NCI-H345 treated with DMSO at 0.1 percent for 48 hours (cell line): ENCODE results near the gene RBM33.

Source experiments
- DNase-seq: peaks from one replicate; lab custom pipeline; 2025; ENCODE audit not compliant: unreplicated experiment; lab: John Stamatoyannopoulos, UW

Gene RBM33

DNA sequence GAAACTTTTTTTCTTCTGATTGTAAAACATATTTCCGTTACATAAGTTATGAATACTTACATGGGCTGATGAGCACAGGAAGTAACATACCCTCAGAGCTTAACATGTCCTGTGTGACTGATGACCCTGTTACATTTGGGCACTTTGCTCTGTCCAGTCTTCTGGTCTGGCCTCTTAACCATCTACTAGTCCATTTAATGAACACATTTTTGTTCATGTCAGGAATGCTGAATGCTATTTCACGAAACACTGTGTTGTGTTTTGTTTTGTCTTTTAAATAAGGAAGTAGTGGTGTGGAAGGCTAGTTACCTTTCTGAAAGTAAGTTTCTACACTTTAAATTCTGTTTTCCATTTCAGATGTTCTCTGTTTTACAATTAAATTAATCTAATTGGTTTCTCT is 77.7 kb downstream of the RBM33 start:
- no peak for DNase-seq

- DNase-seq = no peak
Observed at GRCh38 chr7:155722936-155723335, 78.5 kb downstream of the RBM33 start.

- DNase-seq = no peak
Observed at GRCh38 chr7:155724327-155725005, 80.0 kb downstream of the RBM33 start.

GRCh38 chr7:155725006-155725355 is 80.5 kb downstream of the RBM33 start:
- no peak for DNase-seq

DNA sequence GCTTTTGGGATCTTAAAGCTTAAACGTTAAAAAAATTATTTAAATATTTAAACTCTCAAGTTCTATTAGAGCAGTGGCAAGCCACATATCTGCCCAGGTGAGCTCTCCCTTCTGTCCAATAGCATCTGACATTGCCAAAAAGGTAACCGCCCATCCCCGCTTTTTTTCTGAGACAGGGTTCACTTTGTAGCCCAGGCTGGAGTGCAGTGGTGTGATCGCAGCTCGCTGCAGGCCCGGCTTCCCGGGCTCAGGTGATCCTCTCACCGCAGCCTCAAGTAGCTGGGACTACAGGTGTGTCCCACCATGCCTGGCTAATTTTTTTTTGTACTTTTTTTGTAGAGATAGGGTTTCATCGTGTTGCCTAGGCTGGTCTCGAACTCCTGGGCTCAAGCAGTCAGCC is 83.2 kb downstream of the RBM33 start:
- no peak for DNase-seq

DNA sequence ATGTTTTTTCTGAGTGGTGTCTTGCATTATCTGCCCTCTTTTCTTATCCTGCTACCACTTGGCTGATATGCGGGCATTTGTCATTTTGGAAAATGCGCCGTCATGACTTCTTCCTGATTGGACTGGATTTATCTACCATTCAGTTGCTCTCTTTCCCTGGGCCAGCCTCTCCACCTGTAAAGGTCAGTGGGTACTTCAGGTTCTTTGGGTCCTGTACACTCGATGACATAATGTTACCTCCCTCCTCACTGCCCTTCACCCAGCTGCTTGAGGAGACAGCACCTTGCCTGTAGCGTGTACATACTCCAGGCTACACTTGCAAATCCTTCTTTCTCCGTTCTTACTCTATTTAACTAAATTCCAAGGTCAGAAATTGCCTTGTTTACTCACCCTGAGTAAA is 83.7 kb downstream of the RBM33 start:
- no peak for DNase-seq

DNA sequence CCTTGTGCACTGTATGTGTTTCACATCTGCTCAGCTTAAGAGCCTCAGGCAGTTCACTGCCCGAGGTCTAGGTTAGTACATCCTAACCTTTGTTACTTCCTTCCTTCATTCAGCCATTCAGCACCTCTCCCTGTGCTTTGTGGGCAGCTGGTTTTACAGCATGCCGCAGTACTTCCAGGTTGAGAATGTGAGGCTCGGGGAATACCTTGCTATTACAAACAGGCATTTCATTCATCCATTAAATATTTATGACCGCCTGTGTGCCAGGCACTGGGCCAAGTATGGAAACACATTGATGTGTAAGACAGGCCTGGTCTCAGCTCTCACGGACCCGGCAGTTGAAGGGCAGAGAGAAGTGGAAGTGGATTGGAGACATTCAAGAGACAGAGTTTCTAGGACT is 85.4 kb downstream of the RBM33 start:
- no peak for DNase-seq

DNA sequence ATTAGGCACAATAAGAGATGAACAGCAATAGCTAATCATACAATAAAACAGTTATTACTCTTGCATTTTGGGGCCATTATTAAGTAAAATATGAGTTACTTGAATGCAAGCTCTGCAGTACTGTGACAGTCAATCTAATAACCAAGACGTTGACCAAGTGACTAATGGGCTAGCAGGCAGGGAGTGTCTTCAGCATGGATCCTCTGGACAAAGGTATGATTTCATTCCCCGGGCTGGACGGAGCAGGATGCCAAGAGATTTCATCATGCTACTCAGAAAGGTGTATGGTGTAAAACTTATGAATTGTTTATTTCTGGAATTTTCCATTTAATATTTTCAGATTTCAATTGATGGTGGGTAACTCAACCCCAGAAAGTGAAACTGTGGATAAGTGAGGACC is 86.9 kb downstream of the RBM33 start:
- no peak for DNase-seq

DNA sequence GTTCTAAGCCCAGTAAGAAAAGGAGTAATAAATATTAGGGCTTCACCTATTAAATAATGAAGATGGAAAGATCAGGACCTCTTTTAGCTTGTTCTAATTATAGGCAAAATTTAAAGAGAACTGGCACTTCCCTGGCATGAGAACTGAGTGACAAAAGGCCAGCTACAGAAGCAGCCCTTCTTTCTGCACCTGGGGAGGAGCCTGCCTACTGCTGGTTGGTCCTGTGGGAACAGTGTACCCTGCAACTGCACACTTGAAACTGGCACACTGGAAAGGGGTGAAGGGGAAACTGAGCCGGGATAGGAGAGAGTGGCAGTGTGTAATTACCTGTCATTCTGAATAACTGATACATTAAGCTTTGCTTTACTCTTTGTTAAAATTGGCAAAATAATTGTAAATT is 87.4 kb downstream of the RBM33 start:
- DNase-seq = no peak

DNA sequence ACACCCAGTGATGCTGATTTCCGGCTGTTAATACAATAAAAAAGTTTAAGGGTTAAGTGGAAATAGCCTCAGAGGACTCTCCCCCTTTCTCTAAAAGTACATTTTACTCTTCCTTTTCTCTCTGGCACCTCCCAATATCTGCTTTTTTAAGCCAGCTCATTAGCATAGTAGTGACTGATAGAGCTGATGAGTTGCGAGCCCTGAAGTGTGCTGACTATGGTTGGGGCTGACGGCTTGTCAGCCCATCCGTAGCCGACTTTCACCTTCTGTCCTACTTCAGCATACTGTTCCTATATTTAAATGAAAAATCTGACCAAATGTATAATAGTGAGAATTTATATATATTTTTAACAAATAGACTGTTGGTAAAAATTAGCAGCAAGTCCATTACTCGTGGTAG is 87.8 kb downstream of the RBM33 start:
- DNase-seq = no peak

DNA sequence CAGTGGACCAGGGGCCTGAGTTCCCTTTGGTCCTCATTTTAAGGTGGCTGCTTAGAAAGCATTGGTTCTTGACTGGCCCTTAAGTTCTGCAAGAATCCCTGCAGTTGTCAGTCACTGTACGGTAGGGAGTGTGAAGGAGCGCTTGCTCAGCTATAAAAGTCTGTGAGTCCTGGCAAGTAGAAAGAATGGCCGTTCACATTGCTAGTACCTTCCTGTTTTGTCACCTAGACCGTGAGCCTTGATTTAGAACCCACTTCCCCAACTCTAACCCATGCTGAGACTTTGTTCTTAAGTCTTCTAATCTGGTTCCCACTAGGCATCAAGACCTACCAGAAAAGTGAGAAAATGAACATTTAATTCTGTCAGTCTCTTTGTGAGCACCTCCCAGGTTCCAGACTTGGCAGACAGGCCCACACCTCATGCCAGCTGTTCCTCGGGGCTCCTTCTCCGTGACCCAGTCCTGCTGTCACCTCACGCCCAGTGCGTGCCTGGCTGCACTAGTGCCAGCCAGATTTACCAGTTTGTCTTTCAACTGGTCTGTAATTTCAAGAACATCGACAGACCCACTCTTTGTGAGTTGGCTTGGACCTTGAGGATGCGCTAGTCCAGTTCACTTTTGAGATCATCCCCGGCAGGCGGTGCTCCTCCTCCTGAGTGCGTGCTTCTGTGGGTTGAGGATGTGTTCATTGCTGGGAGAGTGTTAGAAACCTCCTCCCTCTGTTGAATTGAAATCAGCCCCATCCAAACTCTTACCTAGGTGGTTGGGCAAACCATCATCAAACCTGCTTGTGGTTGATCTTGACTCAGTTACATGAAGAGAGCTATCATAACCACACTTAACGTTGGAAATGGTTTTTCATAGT is 89.4 kb downstream of the RBM33 start:
- DNase-seq = no peak

DNA sequence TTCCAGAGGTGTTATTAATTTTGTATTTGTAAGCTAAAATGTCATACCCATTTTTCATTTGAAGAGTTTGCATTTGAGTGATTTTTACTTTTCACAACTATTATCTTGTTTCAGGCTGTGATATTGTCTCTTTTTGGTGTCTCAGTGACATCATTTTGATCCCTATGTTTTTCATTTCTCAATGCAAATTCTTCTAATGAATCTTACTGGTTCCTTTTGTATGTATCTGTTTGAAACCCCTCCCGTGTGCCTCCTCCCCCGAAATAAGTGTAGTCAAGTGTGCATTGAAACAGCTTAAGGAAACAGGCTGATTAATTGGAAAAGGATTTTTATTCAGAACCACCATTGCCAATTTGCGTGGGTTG is 90.0 kb downstream of the RBM33 start:
- no peak for DNase-seq

DNA sequence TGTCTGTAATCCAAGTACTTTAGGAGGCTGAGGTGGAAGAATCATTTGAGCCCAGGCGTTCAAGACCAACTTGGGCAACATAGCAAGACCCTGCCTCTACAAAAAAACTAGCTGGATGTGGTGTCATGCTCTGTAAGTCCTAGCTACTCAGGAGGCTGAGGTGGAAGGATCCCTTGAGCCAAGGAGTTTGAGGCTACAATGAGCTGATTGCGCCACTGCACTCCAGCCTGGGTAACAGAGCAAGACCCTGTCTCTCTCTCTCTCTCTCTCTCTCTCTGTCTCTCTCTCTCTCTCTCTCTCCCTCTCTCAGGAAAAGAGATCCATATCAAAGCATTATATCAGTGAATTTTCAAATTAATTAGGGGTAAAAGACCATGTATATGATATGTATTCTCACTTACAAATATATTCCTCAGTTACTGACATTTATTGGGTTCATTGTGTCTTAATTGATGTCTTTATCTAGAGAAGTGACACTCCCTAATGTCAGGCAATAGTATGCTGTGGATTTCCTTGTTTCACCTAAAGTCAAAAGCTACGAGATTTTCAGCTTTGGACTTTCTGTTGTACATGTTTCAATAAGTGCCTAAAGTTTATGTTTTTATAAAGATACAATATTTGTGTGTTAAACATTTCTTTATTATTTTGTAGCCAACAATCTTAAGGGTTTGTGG is 91.1 kb downstream of the RBM33 start:
- no peak for DNase-seq

- no peak for DNase-seq
Observed at GRCh38 chr7:155737590-155737989, 93.1 kb downstream of the RBM33 start.

DNA sequence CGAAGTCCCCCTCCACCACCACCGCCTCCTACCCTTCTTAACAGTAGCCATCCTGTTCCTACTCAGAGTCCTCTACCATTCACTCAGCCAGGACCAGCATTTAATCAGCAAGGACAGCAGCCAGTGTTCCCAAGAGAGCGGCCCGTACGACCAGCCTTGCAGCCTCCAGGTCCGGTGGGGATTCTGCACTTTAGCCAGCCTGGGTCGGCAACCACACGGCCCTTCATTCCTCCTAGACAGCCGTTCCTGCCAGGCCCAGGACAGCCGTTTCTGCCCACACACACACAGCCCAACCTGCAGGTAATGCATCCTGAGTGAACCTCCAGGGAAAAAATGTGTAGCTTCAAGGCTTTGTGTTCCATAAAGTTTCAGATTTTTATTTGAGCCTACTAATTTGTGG is 93.6 kb downstream of the RBM33 start:
- DNase-seq = no peak

GRCh38 chr7:155738652-155739537 is 94.4 kb downstream of the RBM33 start:
- peak; percentile 13 for DNase-seq

GRCh38 chr7:155739538-155740143 is 95.2 kb downstream of the RBM33 start:
- no peak for DNase-seq

DNA sequence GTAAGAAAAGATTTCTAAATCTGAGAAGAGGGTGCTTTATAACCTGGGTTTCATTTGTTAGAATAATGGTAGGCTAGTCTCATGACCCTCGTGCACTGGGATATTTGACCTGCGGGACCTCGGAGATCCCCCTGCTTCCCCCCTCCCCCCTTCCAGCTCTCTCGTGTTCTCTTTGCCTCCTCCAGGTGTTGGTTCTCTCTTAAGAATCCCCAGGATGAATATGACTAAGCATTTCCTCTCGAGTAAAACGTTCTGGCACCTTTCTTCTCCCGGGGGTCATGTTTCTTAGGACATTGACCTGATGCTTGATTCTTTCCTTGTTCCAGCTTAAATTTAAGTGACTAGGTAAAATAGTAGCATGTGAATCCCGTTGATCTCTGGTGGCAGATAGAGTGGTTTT is 96.6 kb downstream of the RBM33 start:
- no peak for DNase-seq

DNA sequence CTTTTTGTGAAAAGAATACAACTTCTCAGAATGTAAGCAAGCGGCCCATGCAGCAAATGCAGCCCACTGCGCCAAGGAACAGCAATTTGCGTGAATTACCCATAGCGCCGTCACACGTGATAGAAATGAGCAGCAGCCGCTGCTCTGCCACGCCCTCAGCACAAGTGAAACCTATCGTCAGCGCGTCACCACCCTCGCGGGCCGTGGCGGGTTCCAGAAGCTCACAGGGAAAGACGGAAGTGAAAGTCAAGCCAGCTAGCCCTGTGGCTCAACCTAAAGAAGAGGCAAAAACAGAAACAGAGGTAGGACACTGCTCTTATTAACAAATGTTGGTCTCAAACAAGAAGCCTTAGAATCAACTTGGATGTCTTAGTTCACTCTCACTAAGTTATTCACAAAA is 97.3 kb downstream of the RBM33 start:
- DNase-seq = no peak

GRCh38 chr7:155743177-155743576 is 98.7 kb downstream of the RBM33 start:
- no peak for DNase-seq
